ENCODE data around the gene FAM210A. TPM values are rescaled to one million over a fixed set of nuclear protein-coding genes. Genes with fewer than 3 reads are reported as not detected.
A peak's percentile ranks its signal among the peaks of the same experiment; 100 is the strongest.
"Not testable (repeated sequence)": the region's sequence is repeated elsewhere in the genome, so short reads cannot be mapped to it uniquely, and the experiment has no call there.

The FAM210A gene
- total and polyA plus RNA-seq, 8 donors, result 1.4 to 35.0 (median 3.9) TPM

DNA sequence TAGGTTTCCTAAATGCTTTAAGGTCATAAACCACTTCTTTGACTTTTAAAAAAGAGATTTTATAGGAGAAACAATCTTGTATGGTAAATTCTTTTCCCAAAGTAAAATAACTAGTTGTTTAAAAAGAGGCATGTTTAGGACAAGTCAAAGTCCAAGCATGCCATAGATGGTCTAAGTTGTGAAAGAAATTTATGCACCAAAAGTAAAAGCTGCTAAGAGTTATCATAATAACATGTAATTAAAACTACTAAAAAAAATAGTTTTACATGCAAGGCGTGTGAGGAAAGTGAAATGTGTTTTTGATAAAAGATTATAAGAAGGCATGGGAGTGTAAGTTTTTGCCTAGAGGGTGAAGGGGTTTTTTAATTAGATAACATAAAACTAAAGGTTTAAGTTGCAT, 22.5 kb downstream of the FAM210A start:
- no peak for TF ChIP-seq POLR2A (IDR thresholded peaks at IDR 0.05)
- no peak for TF ChIP-seq CTCF (IDR thresholded peaks at IDR 0.05)
- TF ChIP-seq EP300 (IDR thresholded peaks at IDR 0.05), result no peak
- no peak for TF ChIP-seq POLR2AphosphoS5 (IDR thresholded peaks at IDR 0.05)
- peaks cover 0 to 30% (median 16%) of the 10 kb centered on the region in 4 donors for H3K9me3 ChIP-seq
- H3K4me3 ChIP-seq, result no peak overlapping the region
- 95 to 98% (median 97%) methylated on average over 1 of the region's 1 CpG for WGBS, 5 donors
- H3K4me1 ChIP-seq, result no peaks in the 10 kb centered on the region
- DNase-seq, result peak in 1 of 2 donors; percentile 12
- no peak overlapping the region for H3K27ac ChIP-seq
- intact Hi-C loops (cut with DNase I; ENCODE audit: low total_unique reads), result no loop called here
- no peaks in the 10 kb centered on the region for H3K27me3 ChIP-seq
- H3K36me3 ChIP-seq, result no peaks in the 10 kb centered on the region

DNA sequence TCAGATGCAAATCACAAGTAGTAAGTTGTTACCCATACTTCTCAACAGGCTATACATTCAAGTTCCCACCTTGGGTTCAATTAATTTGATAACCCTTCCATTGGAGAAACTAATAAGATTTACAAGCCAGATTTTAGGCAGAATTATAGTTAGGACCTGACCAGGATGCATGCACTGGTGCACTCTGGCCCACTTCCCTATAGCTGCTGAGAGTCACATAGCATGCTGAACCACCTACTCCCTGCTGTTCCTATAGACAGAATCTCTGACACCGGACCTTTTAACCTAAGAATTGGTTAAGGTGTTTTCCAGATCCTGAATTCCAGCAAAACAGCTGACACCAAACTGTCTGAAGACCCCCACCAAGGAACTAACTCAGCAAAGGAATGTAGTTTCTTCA, 26.2 kb downstream of the FAM210A start:
- H3K4me1 ChIP-seq, result no peaks in the 10 kb centered on the region
- peaks cover 0 to 30% (median 16%) of the 10 kb centered on the region in 4 donors for H3K9me3 ChIP-seq
- DNase-seq, result no peak
- H3K36me3 ChIP-seq, result no peaks in the 10 kb centered on the region
- no peaks in the 10 kb centered on the region for H3K27me3 ChIP-seq
- no peak overlapping the region for H3K4me3 ChIP-seq
- WGBS, 5 donors, result 95 to 100% (median 100%) methylated on average over 1 of the region's 1 CpG
- intact Hi-C loops (cut with DNase I; ENCODE audit: low total_unique reads), result no loop called here
- no peak overlapping the region for H3K27ac ChIP-seq
- no peak for TF ChIP-seq POLR2A (IDR thresholded peaks at IDR 0.05)
- no peak for TF ChIP-seq POLR2AphosphoS5 (IDR thresholded peaks at IDR 0.05)
- no peak for TF ChIP-seq EP300 (IDR thresholded peaks at IDR 0.05)
- no peak for TF ChIP-seq CTCF (IDR thresholded peaks at IDR 0.05)

DNA sequence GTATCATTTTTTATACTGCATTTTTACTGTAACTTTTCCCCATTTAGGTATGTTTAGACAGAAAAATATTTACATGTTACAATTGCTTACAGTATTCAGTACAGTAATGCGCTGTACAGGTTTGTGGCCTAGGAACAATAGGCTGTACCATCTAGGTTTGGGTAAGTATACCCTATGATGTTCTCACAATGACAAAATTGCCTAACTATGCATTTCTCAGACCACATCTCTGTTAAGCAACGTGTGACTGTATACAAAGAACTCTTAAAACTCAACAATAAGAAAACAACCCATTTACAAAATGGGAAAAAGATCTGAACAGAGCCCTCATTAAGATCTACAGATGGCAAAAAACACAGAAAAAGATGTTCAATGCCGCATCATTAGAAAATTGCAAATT, 29.4 kb downstream of the FAM210A start:
- intact Hi-C loops (cut with DNase I; ENCODE audit: low total_unique reads), result no loop called here
- no peak overlapping the region for H3K4me3 ChIP-seq
- H3K4me1 ChIP-seq, result no peaks in the 10 kb centered on the region
- TF ChIP-seq EP300 (IDR thresholded peaks at IDR 0.05) (no peak), CTCF (IDR thresholded peaks at IDR 0.05) (no peak), POLR2AphosphoS5 (IDR thresholded peaks at IDR 0.05) (no peak), POLR2A (IDR thresholded peaks at IDR 0.05) (no peak)
- H3K9me3 ChIP-seq, result peaks cover 0 to 18% (median 7%) of the 10 kb centered on the region in 4 donors
- no peak overlapping the region for H3K27ac ChIP-seq
- DNase-seq, result no peak
- H3K27me3 ChIP-seq, result no peaks in the 10 kb centered on the region
- H3K36me3 ChIP-seq, result no peaks in the 10 kb centered on the region
- WGBS, 5 donors, result 90 to 93% (median 91%) methylated on average over 3 of the region's 3 CpGs

DNA sequence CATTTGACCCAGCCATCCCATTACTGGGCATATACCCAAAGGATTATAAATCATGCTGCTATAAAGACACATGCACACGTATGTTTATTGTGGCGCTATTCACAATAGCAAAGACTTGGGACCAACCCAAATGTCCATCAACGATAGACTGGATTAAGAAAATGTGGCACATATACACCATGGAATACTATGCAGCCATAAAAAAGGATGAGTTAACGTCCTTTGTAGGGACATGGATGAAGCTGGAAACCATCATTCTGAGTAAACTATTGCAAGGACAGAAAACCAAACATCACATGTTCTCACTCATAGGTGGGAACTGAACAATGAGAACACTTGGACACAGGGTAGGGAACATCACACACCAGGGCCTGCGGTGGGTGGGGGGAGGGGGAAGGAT, 31.0 kb downstream of the FAM210A start:
- intact Hi-C loops (cut with DNase I; ENCODE audit: low total_unique reads); DNase-seq; H3K4me3 ChIP-seq; H3K27ac ChIP-seq; H3K4me1 ChIP-seq; H3K27me3 ChIP-seq; H3K36me3 ChIP-seq; H3K9me3 ChIP-seq: not testable (repeated sequence)
- 91 to 94% (median 93%) methylated on average over 5 of the region's 5 CpGs for WGBS, 5 donors

GRCh38 chr18:13690060-13690459, 36.3 kb downstream of the FAM210A start:
- H3K27me3 ChIP-seq; H3K9me3 ChIP-seq; H3K4me1 ChIP-seq; H3K4me3 ChIP-seq; intact Hi-C loops (cut with DNase I; ENCODE audit: low total_unique reads); H3K36me3 ChIP-seq; H3K27ac ChIP-seq; DNase-seq: not testable (repeated sequence)
- WGBS, 5 donors, result 94 to 97% (median 96%) methylated on average over 9 of the region's 9 CpGs

Measured in stomach (tissue), 9 donors.